ENCODE results near the gene CPOX.

- TF ChIP-seq POLR2A (IDR thresholded peaks at IDR 0.05) (no peak), CTCF (IDR thresholded peaks at IDR 0.05) (no peak)
Measured at GRCh38 chr3:98534734-98535133, 58.7 kb downstream of the CPOX start.
